HepG2 (cell line): ENCODE results near the gene HADH.

Experiments
- ARNT ChIP-seq: fragments of 450-650 bp; IDR thresholded peaks from 2 replicates; pipeline ENCODE4 v1.6.1; 2017
- POLR2A ChIP-seq, 2 experiments: IDR thresholded peaks; 2 replicates each; pipeline ENCODE4 v1.6.1; 2011; ENCODE audit warnings: low read depth in 2 of 2, low read length in 2 of 2, mild to moderate bottlenecking in 1 of 2, moderate library complexity in 1 of 2; ENCODE audit not compliant: insufficient read depth in 1 of 2
- RAD21 ChIP-seq: fragments of 450-650 bp; formaldehyde crosslinking; IDR thresholded peaks from 2 replicates; pipeline ENCODE4 v1.5.0; 2020; ENCODE audit warnings: mild to moderate bottlenecking
- RXRA ChIP-seq: sonication (generic); formaldehyde crosslinking; IDR thresholded peaks from 2 replicates; pipeline ENCODE4 v1.5.1; 2020; ENCODE audit warnings: missing genetic modification reagents
- TCF7L2 ChIP-seq: IDR thresholded peaks from 2 replicates; pipeline ENCODE4 v1.6.1; 2011; ENCODE audit warnings: mild to moderate bottlenecking, low read depth, low read length, moderate library complexity
- TSC22D2 ChIP-seq: sonication (generic); formaldehyde crosslinking; IDR thresholded peaks from 2 replicates; pipeline ENCODE4 v1.5.1; 2020; ENCODE audit warnings: missing genetic modification reagents, mild to moderate bottlenecking, borderline replicate concordance
- ZNF660 ChIP-seq: sonication (generic); formaldehyde crosslinking; IDR thresholded peaks from 2 replicates; pipeline ENCODE4 v1.5.1; 2020; ENCODE audit warnings: mild to moderate bottlenecking, low read depth, missing genetic modification reagents, borderline replicate concordance

DNA sequence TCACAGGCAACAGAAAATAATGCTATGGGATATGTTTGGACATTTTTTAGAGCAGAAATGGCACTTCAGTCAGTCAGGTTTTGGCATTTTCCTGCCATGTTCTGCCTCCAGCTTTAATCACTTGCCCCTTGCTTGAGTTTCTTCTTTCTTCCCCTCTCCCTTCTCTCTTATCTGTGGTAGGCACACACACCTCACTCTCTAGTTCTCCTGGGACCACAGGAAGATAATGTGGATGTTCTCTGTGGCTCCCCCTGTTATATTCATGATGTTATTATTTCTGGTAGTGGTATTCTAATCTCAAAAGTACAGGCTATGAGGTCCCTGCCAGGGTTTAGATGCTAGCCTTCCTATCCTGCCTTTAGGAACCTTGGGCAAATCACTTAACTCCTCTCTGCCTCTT is 5.2 kb downstream of the HADH start:
- TF ChIP-seq TCF7L2, result no peak
- TF ChIP-seq TSC22D2 (CRISPR knock-in tag), result no peak
- TF ChIP-seq ARNT, result no peak
- TF ChIP-seq POLR2A (IDR thresholded peaks at IDR 0.05; ENCODE audit: insufficient read depth in 1 of 2, low read depth in 2 of 2, low read length in 2 of 2), result no peak
- no peak for TF ChIP-seq ZNF660 (CRISPR knock-in tag)
- no peak for TF ChIP-seq RAD21 (CRISPR knock-in tag)
- TF ChIP-seq RXRA, result no peak
